SH-SY5Y (cell line): ENCODE data around the gene TENM4.

Experiments
- GATA2 ChIP-seq: IDR thresholded peaks from 2 replicates; pipeline ENCODE4 v1.6.1; 2011; ENCODE audit warnings: mild to moderate bottlenecking, low read depth, low read length
- GATA3 ChIP-seq: IDR thresholded peaks from 2 replicates; pipeline ENCODE4 v1.6.1; 2011; ENCODE audit warnings: low read depth, mild to moderate bottlenecking, low read length, moderate library complexity

- TF ChIP-seq GATA3 (no peak), GATA2 (no peak)
These were observed 343.5 kb downstream of the TENM4 start for GRCh38 chr11:79097246-79097875.
